Amygdala (tissue), 56 donors: ENCODE results near the gene GFPT1.
"Not testable (repeated sequence)": the region's sequence is repeated elsewhere in the genome, so short reads cannot be mapped to it uniquely, and the experiment has no call there.

ENCODE experiments used
- DNase-seq, 56 donors: peaks; one replicate each; lab custom pipeline; 2025; lab: John Stamatoyannopoulos, UW

The GFPT1 gene

GRCh38 chr2:69386789-69387734 lies at the start of gene GFPT1:
Gene GFPT1 (minus strand): TSS chr2:69387227. CDS start chr2:69387071, 156 bp downstream.
- DNase-seq = peak; percentile 32 to 94 (median 83)

DNA sequence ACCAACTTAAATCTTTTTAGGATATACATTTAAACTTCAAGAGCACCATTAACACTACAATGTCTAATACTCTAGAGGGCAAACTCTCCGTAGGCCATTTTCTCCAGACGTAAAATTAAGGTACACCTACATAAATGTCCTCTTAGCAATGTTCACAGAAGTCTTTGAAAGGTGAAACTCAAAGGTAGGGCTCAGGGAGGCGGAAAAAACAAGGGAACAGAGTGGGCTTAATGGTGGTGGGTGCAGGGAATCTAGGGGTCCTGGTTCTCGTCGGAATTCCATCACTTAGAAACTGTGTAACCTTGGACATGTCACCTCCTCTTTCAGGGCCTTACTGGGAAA lies 49.5 kb upstream of the GFPT1 start:
- DNase-seq = no peak

GRCh38 chr2:69434753-69435152 lies 47.7 kb upstream of the GFPT1 start:
- no peak for DNase-seq

- DNase-seq = no peak
Observed at GRCh38 chr2:69429491-69430183, 42.6 kb upstream of the GFPT1 start.

- no peak for DNase-seq
Observed at GRCh38 chr2:69428981-69429380, 42.0 kb upstream of the GFPT1 start.

- no peak for DNase-seq
Observed at GRCh38 chr2:69424419-69424818, 37.4 kb upstream of the GFPT1 start.

GRCh38 chr2:69422198-69422597 lies 35.2 kb upstream of the GFPT1 start:
- no peak for DNase-seq

DNA sequence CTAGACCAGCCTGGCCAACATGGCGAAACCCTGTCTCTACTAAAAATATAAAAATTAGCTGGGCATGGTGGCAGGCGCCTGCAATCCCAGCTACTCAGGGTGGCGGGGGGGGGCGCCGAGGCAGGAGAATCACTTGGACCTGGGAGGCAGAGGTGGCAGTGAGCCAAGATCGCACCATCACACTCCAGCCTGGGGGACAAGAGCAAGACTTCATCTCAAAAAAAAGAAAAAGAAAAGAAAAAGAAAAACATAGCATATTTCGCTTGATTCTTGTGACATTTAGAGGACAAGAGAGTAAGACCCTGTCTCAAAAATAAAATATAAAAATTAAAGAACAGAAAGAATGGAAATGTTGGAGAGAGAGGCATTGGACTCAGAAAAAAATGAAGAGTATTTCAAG lies 32.1 kb upstream of the GFPT1 start:
- DNase-seq = not testable (repeated sequence)

DNA sequence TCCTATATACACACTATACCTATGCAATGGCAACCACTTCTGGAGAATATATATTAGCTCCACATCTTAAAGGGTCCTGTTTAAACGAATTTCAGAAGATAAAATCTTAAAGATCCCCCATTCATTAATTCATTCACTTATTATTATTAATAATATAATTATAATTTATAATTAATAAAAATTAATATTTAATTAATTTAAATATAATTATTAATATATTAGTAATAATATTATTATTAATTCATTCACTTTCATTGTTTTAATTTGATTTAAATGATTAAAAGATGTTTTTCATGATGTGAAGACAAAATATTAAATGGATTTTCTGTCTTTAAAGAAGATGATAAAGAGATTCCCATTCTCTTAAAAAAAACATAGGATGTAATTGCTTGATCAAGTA lies 29.1 kb upstream of the GFPT1 start:
- DNase-seq = no peak

DNA sequence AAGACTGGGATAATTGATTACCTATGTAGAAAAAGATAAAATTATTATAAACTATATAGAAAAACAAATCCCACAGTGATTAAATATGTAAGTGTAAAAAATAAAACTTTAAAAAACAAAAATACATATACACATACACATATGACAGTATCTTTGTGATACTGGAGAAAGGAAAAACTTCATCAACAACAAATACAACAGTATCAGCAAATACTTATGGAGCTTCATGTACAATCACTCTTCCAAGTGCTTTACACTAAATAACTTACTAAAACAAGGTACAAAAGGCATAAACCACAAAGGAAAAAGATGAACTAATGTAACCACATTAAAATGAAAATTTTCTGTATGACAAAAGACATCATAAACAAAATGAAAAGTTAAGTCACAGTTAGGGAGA lies 24.1 kb upstream of the GFPT1 start:
- DNase-seq = no peak

GRCh38 chr2:69405306-69405705 lies 18.3 kb upstream of the GFPT1 start:
- no peak for DNase-seq

GRCh38 chr2:69400121-69400520 lies 13.1 kb upstream of the GFPT1 start:
- DNase-seq = no peak

- DNase-seq = no peak
Observed at GRCh38 chr2:69397234-69397633, 10.2 kb upstream of the GFPT1 start.

DNA sequence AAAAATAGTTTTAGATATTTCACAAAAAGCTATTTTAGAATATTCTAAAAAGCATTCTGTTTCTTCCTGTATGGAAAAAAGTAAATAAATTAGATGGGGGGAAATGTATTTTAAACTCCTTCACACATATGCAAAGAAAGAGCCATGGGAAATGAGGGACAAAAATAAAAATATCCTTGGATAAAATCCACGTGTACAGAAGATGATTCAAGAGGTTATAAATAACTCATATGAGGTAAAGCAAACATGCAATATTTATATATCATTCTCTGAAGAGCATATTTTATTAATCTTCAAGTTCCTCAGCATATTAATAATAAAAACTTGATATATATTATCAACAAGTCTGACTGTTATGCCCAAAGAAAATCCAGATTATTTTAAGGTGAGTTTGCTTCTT lies 8.8 kb upstream of the GFPT1 start:
- DNase-seq = no peak

- DNase-seq = no peak
Observed at GRCh38 chr2:69393963-69394362, 6.9 kb upstream of the GFPT1 start.

- no peak for DNase-seq
Observed at GRCh38 chr2:69390471-69390870, 3.4 kb upstream of the GFPT1 start.

DNA sequence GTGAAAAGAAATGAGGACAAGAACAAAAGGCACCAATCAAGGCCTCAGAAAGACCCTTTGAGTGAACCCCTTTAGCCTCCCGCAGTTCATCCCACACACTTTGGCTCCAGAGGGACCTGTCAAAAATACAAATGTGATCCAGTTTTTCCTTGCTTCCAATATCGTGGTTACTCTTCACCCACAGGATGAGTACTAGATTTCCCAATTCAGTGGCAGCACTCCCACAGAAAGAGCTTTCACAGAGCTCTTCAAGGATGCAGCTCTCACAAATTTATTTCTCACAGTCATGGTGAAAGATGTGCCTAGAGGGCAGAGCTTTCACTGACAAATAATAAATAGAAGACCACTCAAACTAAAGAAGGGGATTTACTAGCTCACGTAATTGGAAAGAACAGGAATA lies 3.0 kb upstream of the GFPT1 start:
- DNase-seq = no peak

DNA sequence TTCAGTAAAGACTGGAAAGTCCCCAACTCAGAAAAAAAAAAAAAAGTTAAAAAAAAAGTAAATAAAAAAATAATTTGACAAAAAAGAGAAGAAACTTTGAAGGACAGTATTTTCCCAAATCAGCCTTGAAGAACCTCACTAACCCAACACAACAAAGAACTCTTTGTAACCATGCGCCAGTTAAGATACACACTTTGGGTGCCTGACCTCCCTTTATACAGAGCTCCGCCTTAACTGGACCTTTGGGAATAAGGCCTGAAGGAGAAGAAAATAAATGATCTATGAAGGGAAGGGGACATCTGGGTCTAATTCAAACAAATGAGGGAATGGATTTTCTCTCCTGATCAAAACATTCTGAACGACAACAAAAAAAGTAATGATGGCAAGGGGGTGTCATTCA lies 2.2 kb upstream of the GFPT1 start:
- no peak for DNase-seq

- DNase-seq = peak in 1 of 56 donors; percentile 20
Observed at GRCh38 chr2:69387770-69388481, 899 bp upstream of the GFPT1 start.

DNA sequence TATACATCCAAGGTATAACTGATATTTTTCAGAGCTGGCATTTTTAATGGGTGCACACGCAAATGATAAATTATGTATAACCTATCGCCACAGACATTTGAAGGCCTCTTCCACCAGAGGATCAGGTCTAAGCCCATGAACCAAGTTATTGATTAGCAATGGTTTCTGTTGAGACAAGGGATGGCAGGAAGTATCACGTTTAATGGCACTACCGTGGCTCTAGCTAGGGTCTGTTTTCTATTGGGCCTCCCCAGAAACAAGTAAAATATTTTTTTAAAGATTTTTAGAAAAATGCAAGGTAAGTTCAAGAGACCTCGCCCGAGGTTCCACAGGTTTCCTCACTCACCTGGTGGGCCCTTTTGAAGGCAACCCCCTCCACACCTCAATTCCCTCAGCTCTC lies 667 bp downstream of the GFPT1 start:
- no peak for DNase-seq

DNA sequence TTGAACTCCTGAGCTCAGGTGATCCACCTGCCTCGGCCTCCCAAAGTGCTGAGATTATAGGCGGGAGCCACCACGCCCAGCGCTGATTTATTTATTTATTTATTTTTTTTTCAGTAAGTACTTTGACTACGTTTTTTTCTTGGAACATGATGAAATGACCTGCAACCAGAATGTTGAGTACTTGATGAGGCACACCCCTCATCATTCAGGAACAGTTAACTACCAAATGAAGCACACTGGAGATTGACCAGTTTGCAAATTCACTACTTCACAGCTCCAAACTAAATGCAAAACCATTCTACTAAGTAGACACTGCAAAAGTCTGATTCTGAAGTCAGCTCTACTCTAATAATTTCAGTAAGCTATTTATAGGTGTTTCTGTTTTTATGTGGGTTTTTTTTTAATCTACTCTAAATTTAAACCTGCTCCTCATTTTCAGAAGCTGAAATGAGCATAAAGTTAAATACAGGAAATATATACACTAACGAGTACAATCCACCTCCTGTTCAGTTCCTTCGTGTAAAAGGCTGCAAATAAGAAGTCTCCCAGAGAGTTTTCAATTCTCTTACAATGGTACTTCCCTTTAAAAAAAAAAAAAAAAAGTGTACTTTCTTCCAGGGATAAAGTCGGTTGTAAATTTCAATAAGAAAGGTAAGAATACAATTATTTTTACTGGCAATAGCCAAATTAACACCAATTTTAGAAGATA lies 1.4 kb downstream of the GFPT1 start:
- no peak for DNase-seq
